ENCODE data around the gene DLG2. TPM values are rescaled to one million over a fixed set of nuclear protein-coding genes. Genes with fewer than 3 reads are reported as not detected.

Gene DLG2
- polyA plus RNA-seq, 3 donors = 0.24 to 0.39 TPM; not detected in 1

DNA sequence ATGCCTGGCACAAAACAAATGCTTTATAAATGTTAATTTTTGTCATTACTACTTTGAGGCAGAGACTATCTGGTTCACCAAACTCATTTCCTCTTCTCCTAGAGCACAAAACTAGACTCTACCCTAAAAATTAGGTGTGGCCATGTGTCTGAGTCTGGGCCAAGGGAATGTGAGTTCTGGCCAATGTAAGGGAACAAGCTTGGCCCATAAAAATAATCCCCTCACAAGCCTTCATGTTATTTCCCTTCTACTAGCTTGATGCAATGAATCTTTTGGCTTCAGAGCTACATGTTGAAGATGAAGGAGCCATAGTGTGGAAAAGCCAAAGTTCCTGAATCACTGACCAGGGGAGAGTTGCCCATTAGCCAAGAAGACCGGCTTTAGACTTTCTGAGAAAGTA is 1934.5 kb downstream of the DLG2 start:
- no peaks in the 10 kb centered on the region for H3K27me3 ChIP-seq (ENCODE audit: control insufficient read depth in 2 of 2, insufficient read depth in 2 of 2, low read length in 2 of 2)
- no peak overlapping the region for H3K4me3 Mint-ChIP-seq
- H3K27me3 Mint-ChIP-seq (ENCODE audit: low read depth in 3 of 3) = peaks cover 0 to 2% (median 0%) of the 10 kb centered on the region in 3 donors
- H3K9ac ChIP-seq (ENCODE audit: insufficient read depth, low read length, poor library complexity, severe bottlenecking) = no peak overlapping the region
- no peaks in the 10 kb centered on the region for H3K79me2 ChIP-seq (ENCODE audit: insufficient read depth, low read length)
- H4K20me1 ChIP-seq (ENCODE audit: insufficient read depth, low read length) = no peaks in the 10 kb centered on the region
- no peaks in the 10 kb centered on the region for H3K36me3 Mint-ChIP-seq
- TF ChIP-seq, protein P1, sequence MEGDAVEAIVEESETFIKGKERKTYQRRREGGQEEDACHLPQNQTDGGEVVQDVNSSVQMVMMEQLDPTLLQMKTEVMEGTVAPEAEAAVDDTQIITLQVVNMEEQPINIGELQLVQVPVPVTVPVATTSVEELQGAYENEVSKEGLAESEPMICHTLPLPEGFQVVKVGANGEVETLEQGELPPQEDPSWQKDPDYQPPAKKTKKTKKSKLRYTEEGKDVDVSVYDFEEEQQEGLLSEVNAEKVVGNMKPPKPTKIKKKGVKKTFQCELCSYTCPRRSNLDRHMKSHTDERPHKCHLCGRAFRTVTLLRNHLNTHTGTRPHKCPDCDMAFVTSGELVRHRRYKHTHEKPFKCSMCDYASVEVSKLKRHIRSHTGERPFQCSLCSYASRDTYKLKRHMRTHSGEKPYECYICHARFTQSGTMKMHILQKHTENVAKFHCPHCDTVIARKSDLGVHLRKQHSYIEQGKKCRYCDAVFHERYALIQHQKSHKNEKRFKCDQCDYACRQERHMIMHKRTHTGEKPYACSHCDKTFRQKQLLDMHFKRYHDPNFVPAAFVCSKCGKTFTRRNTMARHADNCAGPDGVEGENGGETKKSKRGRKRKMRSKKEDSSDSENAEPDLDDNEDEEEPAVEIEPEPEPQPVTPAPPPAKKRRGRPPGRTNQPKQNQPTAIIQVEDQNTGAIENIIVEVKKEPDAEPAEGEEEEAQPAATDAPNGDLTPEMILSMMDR (IDR thresholded peaks at IDR 0.05) = no peak
- no peaks in the 10 kb centered on the region for H3K4me1 ChIP-seq (ENCODE audit: control insufficient read depth in 1 of 2, insufficient read depth in 2 of 2, low read length in 2 of 2)
- H3K4me2 ChIP-seq (replicated peaks; ENCODE audit: extremely low read depth, low read length, poor library complexity, severe bottlenecking) = no peak overlapping the region
- no peak overlapping the region for H3K4me3 ChIP-seq (replicated peaks in 1 of 3; ENCODE audit: low read depth in 2 of 3, low read length in 3 of 3)
- no peaks in the 10 kb centered on the region for H3K9me3 ChIP-seq (replicated peaks in 1 of 2; ENCODE audit: control insufficient read depth in 1 of 2, insufficient read depth in 1 of 2, low read length in 2 of 2)
- no CpG with 5 or more reads among the region's 1 CpG for WGBS (ENCODE audit: insufficient coverage)
- no peak for DNase-seq
- intact Hi-C loops (cut with micrococcal nuclease) = no loop called here
- H3K9me3 Mint-ChIP-seq = peaks cover 0 to 5% (median 2%) of the 10 kb centered on the region in 7 donors
- H3K4me1 Mint-ChIP-seq = no peaks in the 10 kb centered on the region
- H3K36me3 ChIP-seq (replicated peaks in 1 of 2; ENCODE audit: control insufficient read depth in 1 of 2, insufficient read depth in 2 of 2, low read length in 2 of 2) = no peaks in the 10 kb centered on the region
- H2AFZ ChIP-seq (ENCODE audit: insufficient read depth, low read depth, low read length, poor library complexity, severe bottlenecking) = no peak overlapping the region
- H3K27ac ChIP-seq (ENCODE audit: low read depth in 1 of 2, low read length in 2 of 2) = no peak overlapping the region
- no peak overlapping the region for H3K27ac Mint-ChIP-seq

DNA sequence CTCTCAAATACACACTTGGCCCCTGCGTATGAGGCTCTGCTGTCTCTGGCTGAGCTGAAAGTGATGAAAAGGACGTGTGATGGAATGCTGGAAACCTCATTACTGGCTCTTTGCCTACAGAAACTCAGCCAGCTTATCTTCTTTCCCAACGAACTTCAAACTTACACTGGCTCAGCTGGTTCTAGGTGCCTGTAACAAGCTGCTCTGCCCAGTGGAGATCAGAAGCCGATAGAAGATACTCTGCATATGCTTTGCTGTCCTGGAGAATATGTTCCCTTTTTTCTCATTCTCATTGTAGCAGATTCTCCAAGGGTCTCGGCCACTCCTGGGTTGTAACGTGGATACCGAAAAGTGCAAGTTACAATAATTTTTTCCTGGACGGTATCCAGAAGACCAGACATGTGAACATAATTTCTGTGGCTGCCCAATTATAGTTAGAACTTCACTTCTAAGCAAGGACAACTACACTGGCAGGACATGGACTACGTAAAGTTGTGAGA is 1935.6 kb downstream of the DLG2 start:
- H3K36me3 ChIP-seq (replicated peaks in 1 of 2; ENCODE audit: control insufficient read depth in 1 of 2, insufficient read depth in 2 of 2, low read length in 2 of 2) = no peaks in the 10 kb centered on the region
- no peaks in the 10 kb centered on the region for H3K27me3 ChIP-seq (ENCODE audit: control insufficient read depth in 2 of 2, insufficient read depth in 2 of 2, low read length in 2 of 2)
- H3K4me1 ChIP-seq (ENCODE audit: control insufficient read depth in 1 of 2, insufficient read depth in 2 of 2, low read length in 2 of 2) = no peaks in the 10 kb centered on the region
- H3K27ac Mint-ChIP-seq = no peak overlapping the region
- no peaks in the 10 kb centered on the region for H4K20me1 ChIP-seq (ENCODE audit: insufficient read depth, low read length)
- H3K27ac ChIP-seq (ENCODE audit: low read depth in 1 of 2, low read length in 2 of 2) = no peak overlapping the region
- no peak overlapping the region for H3K4me3 Mint-ChIP-seq
- DNase-seq = no peak
- H3K9me3 Mint-ChIP-seq = peaks cover 0 to 5% (median 2%) of the 10 kb centered on the region in 7 donors
- no peak overlapping the region for H3K9ac ChIP-seq (ENCODE audit: insufficient read depth, low read length, poor library complexity, severe bottlenecking)
- H3K79me2 ChIP-seq (ENCODE audit: insufficient read depth, low read length) = no peaks in the 10 kb centered on the region
- WGBS (ENCODE audit: insufficient coverage) = 76% methylated on average over 7 of the region's 9 CpGs
- TF ChIP-seq, protein P1 (IDR thresholded peaks at IDR 0.05) = no peak
- intact Hi-C loops (cut with micrococcal nuclease) = no loop called here
- H3K27me3 Mint-ChIP-seq (ENCODE audit: low read depth in 3 of 3) = peaks cover 0 to 2% (median 2%) of the 10 kb centered on the region in 3 donors
- no peak overlapping the region for H2AFZ ChIP-seq (ENCODE audit: insufficient read depth, low read depth, low read length, poor library complexity, severe bottlenecking)
- no peak overlapping the region for H3K4me2 ChIP-seq (replicated peaks; ENCODE audit: extremely low read depth, low read length, poor library complexity, severe bottlenecking)
- H3K36me3 Mint-ChIP-seq = no peaks in the 10 kb centered on the region
- H3K9me3 ChIP-seq (replicated peaks in 1 of 2; ENCODE audit: control insufficient read depth in 1 of 2, insufficient read depth in 1 of 2, low read length in 2 of 2) = no peaks in the 10 kb centered on the region
- H3K4me3 ChIP-seq (replicated peaks in 1 of 3; ENCODE audit: low read depth in 2 of 3, low read length in 3 of 3) = no peak overlapping the region
- H3K4me1 Mint-ChIP-seq = no peaks in the 10 kb centered on the region

All from CD14-positive monocyte (primary cell).